Stimulated activated naive CD8-positive, alpha-beta T cell treated with anti-CD3 and anti-CD28 coated beads, Interleukin-15, amount 100 ng/mL, for 72 hours (primary cell): ENCODE measurements around the gene TLCD3B.

ENCODE experiments used
- ATAC-seq: fragments of 150-1000 bp; cut with Tn5 transposase; 2 replicates; pipeline ENCODE4 v1.10.0; 2021; ENCODE audit warnings: mild to moderate bottlenecking, moderate library complexity
- DNase-seq, 2 donors: peaks; one replicate each; pipeline ENCODE4 v3.0.0; 2021 to 2022
- H3K27ac Mint-ChIP-seq, 2 donors: one replicate each; pipeline ENCODE4 v1.8.0; 2022; ENCODE audit warnings: mild to moderate bottlenecking in 2 of 2, mixed read lengths in 2 of 2, moderate library complexity in 2 of 2
- H3K27me3 Mint-ChIP-seq: one replicate; pipeline ENCODE4 v1.8.0; 2022; ENCODE audit warnings: mixed read lengths
- H3K4me1 Mint-ChIP-seq: one replicate; pipeline ENCODE4 v1.8.0; 2022; ENCODE audit warnings: mild to moderate bottlenecking, mixed read lengths
- H3K4me3 Mint-ChIP-seq, 2 donors: one replicate each; pipeline ENCODE4 v1.8.0; 2022; ENCODE audit warnings: mild to moderate bottlenecking in 2 of 2, mixed read lengths in 2 of 2, moderate library complexity in 1 of 2
- H3K9me3 Mint-ChIP-seq, 2 donors: one replicate each; pipeline ENCODE4 v1.8.0; 2022; ENCODE audit warnings: mixed read lengths in 2 of 2

TLCD3B gene

GRCh38 chr16:30030841-30031413, at the start of gene TLCD3B:
TSS of gene TLCD3B (minus strand) at chr16:30031271. CDS start at chr16:30030527, 744 bp downstream.
- H3K27ac Mint-ChIP-seq = no peak within 1 kb of the TSS

GRCh38 chr16:30079480-30079879, 48.4 kb upstream of the TLCD3B start:
- Mint-ChIP-seq H3K4me1 (peaks cover 59% of the 10 kb centered on the region), H3K4me3 (no peak overlapping the region), H3K27me3 (no peaks in the 10 kb centered on the region), H3K9me3 (no peaks in the 10 kb centered on the region), H3K27ac (no peak overlapping the region)
- DNase-seq (no peak), ATAC-seq (no peak)

More at GRCh38 chr16:30030841-30031413, at the start of gene TLCD3B:
- peaks cover 31% of the 10 kb centered on the region for H3K4me1 Mint-ChIP-seq
- H3K4me3 Mint-ChIP-seq = peak within 1 kb of the TSS; percentile 32 to 69
- H3K27me3 Mint-ChIP-seq = peaks cover 93% of the 10 kb centered on the region
- no peak for DNase-seq
- ATAC-seq = peak; percentile 40
- no peaks in the 10 kb centered on the region for H3K9me3 Mint-ChIP-seq

DNA sequence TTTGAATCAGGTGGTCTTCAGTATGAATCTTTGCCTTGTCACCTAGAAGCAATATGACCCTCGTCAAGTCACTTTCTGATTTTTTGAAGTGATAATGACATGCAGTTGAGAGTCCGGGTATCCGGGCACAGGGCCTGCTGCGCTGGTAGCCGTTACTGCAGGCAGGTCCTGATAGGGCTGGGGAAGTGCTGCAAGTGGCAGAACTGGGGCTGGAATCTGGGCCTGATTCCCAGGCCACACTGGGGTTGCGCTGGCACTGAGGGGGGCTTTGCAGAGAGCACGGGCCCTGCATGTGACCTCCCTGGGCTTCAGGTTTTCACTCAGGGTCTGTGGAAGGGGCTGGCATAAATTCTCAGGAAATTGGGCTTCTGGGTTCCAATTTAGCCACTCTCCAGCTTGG, 47.7 kb upstream of the TLCD3B start:
- H3K4me3 Mint-ChIP-seq = no peak overlapping the region
- H3K27ac Mint-ChIP-seq = peak overlapping the region in 1 of 2 donors; percentile 15
- peaks cover 53% of the 10 kb centered on the region for H3K4me1 Mint-ChIP-seq
- no peaks in the 10 kb centered on the region for H3K27me3 Mint-ChIP-seq
- H3K9me3 Mint-ChIP-seq = no peaks in the 10 kb centered on the region
- ATAC-seq = no peak
- DNase-seq = no peak

DNA sequence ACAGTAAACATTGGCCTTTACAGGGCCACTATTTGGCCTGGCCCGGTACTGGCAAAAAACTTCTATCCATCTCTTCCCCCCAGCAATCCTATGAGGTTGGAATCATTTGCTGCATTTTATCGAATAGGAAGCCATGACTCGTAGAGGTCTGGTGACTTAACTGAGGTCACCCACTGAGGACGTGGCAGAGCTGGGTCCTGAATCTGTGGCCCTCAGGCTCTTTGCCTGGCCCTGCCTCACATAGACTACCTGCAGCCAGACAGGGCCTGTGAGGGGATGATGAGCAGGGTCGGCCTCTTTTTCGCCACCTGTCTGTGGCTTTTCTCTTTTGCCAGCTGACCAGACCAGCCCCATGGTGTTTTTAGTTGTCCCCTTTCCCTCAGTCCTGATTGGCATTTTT, 46.6 kb upstream of the TLCD3B start:
- H3K27me3 Mint-ChIP-seq = no peaks in the 10 kb centered on the region
- DNase-seq = no peak
- H3K9me3 Mint-ChIP-seq = no peaks in the 10 kb centered on the region
- peak overlapping the region in 1 of 2 donors; percentile 66 for H3K27ac Mint-ChIP-seq
- H3K4me3 Mint-ChIP-seq = peak overlapping the region; percentile 84 to 93
- H3K4me1 Mint-ChIP-seq = peaks cover 52% of the 10 kb centered on the region
- ATAC-seq = no peak

GRCh38 chr16:30076276-30076791, 45.3 kb upstream of the TLCD3B start:
- peak; percentile 42 for ATAC-seq
- H3K9me3 Mint-ChIP-seq = no peaks in the 10 kb centered on the region
- peak overlapping the region; percentile 66 to 96 for H3K27ac Mint-ChIP-seq
- no peaks in the 10 kb centered on the region for H3K27me3 Mint-ChIP-seq
- H3K4me1 Mint-ChIP-seq = peaks cover 52% of the 10 kb centered on the region
- peak overlapping the region; percentile 84 to 93 for H3K4me3 Mint-ChIP-seq
- no peak for DNase-seq

- ATAC-seq (peak; percentile 95), DNase-seq (peak; percentile 89 to 90)
- Mint-ChIP-seq H3K27me3 (no peaks in the 10 kb centered on the region), H3K4me3 (peak within 1 kb of the TSS; percentile 84 to 93), H3K27ac (peak within 1 kb of the TSS; percentile 92 to 96), H3K9me3 (no peaks in the 10 kb centered on the region), H3K4me1 (peaks cover 52% of the 10 kb centered on the region)
Measured at GRCh38 chr16:30075503-30076275, 44.6 kb upstream of the TLCD3B start, which contains the start of gene PPP4C. TSS of gene PPP4C (plus strand) at chr16:30075994. CDS start at chr16:30076378, 384 bp downstream.

GRCh38 chr16:30070490-30070889, 39.4 kb upstream of the TLCD3B start:
- peaks cover 53% of the 10 kb centered on the region for H3K4me1 Mint-ChIP-seq
- no peaks in the 10 kb centered on the region for H3K9me3 Mint-ChIP-seq
- no peak overlapping the region for H3K27ac Mint-ChIP-seq
- no peak overlapping the region for H3K4me3 Mint-ChIP-seq
- ATAC-seq (no peak), DNase-seq (no peak)
- no peaks in the 10 kb centered on the region for H3K27me3 Mint-ChIP-seq

DNA sequence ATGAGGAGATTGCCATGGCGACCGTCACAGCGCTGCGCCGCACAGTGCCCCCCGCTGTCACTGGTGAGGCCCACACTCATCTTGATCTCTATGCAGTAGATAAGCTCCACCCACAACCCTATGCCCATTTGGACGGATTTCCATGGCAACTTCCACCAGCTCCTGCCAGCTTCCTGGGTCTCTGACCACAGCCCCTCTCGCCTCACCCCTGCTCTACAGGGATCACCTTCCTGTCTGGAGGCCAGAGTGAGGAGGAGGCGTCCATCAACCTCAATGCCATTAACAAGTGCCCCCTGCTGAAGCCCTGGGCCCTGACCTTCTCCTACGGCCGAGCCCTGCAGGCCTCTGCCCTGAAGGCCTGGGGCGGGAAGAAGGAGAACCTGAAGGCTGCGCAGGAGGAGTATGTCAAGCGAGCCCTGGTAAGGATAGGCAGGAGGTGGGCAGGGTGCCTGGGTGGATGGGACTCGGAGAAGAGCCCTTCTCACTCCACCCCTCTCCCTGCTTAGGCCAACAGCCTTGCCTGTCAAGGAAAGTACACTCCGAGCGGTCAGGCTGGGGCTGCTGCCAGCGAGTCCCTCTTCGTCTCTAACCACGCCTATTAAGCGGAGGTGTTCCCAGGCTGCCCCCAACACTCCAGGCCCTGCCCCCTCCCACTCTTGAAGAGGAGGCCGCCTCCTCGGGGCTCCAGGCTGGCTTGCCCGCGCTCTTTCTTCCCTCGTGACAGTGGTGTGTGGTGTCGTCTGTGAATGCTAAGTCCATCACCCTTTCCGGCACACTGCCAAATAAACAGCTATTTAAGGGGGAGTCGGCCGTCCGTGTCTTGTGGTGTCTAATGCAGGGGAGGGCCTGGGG, 38.8 kb upstream of the TLCD3B start:
- Mint-ChIP-seq H3K27ac (peak overlapping the region in 1 of 2 donors; percentile 46), H3K9me3 (no peaks in the 10 kb centered on the region), H3K4me1 (peaks cover 47% of the 10 kb centered on the region), H3K4me3 (peak overlapping the region in 1 of 2 donors; percentile 7), H3K27me3 (no peaks in the 10 kb centered on the region)
- ATAC-seq (no peak), DNase-seq (no peak)

- Mint-ChIP-seq H3K4me3 (peak overlapping the region; percentile 51 to 60), H3K9me3 (no peaks in the 10 kb centered on the region), H3K4me1 (peaks cover 45% of the 10 kb centered on the region), H3K27me3 (no peaks in the 10 kb centered on the region), H3K27ac (peak overlapping the region in 1 of 2 donors; percentile 87)
- ATAC-seq (no peak), DNase-seq (peak; percentile 55 to 61)
Measured at GRCh38 chr16:30068750-30069610, 37.9 kb upstream of the TLCD3B start.

- H3K4me3 Mint-ChIP-seq = peak overlapping the region; percentile 51 to 60
Measured at GRCh38 chr16:30068333-30068732, 37.3 kb upstream of the TLCD3B start.

DNA sequence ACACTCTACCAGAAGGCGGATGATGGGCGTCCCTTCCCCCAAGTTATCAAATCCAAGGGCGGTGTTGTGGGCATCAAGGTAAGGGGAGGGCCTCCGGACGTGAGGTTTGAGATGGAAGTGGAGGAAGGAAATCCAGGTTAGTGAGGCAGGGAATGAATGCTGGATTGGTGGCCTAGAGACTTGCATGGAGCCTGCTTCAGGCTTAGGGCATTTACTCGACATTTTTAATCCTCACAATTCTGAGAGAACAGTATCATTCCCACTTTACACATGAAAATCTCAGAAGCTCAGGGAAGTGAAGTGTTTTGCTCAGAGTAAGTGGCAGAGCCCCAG, 36.5 kb upstream of the TLCD3B start:
- ATAC-seq (no peak), DNase-seq (no peak)
- peak overlapping the region; percentile 98 to 99 for H3K4me3 Mint-ChIP-seq
- no peaks in the 10 kb centered on the region for H3K27me3 Mint-ChIP-seq
- peaks cover 53% of the 10 kb centered on the region for H3K4me1 Mint-ChIP-seq
- H3K9me3 Mint-ChIP-seq = no peaks in the 10 kb centered on the region
- H3K27ac Mint-ChIP-seq = peak overlapping the region; percentile 9 to 99

More at GRCh38 chr16:30068333-30068732, 37.3 kb upstream of the TLCD3B start:
- Mint-ChIP-seq H3K27ac (peak overlapping the region in 1 of 2 donors; percentile 87), H3K9me3 (no peaks in the 10 kb centered on the region), H3K4me1 (peaks cover 51% of the 10 kb centered on the region), H3K27me3 (no peaks in the 10 kb centered on the region)
- no peak for DNase-seq
- no peak for ATAC-seq

- H3K9me3 Mint-ChIP-seq = no peaks in the 10 kb centered on the region
- no peaks in the 10 kb centered on the region for H3K27me3 Mint-ChIP-seq
- H3K4me1 Mint-ChIP-seq = peaks cover 53% of the 10 kb centered on the region
- peak overlapping the region; percentile 98 to 99 for H3K4me3 Mint-ChIP-seq
- DNase-seq = no peak
- no peak for ATAC-seq
- H3K27ac Mint-ChIP-seq = peak overlapping the region; percentile 99
Measured at GRCh38 chr16:30066761-30067583, 35.9 kb upstream of the TLCD3B start.

GRCh38 chr16:30065943-30066760, 35.1 kb upstream of the TLCD3B start:
- no peak for DNase-seq
- peak; percentile 2 for ATAC-seq
- H3K9me3 Mint-ChIP-seq = no peaks in the 10 kb centered on the region
- no peaks in the 10 kb centered on the region for H3K27me3 Mint-ChIP-seq
- H3K4me1 Mint-ChIP-seq = peaks cover 53% of the 10 kb centered on the region
- H3K27ac Mint-ChIP-seq = peak overlapping the region; percentile 99
- peak overlapping the region; percentile 98 to 99 for H3K4me3 Mint-ChIP-seq
